Skeletal muscle tissue (tissue), 4 donors: ENCODE measurements around the gene ADK. TPM values are rescaled to one million over a fixed set of nuclear protein-coding genes. Genes with fewer than 3 reads are reported as not detected.
"Not testable (repeated sequence)": the region's sequence is repeated elsewhere in the genome, so short reads cannot be mapped to it uniquely, and the experiment has no call there.

Experiments used
- H3K27ac ChIP-seq: one replicate; pipeline ENCODE4 v1.7.0; 2013; ENCODE audit warnings: mild to moderate bottlenecking, low read depth, low read length, inconsistent platforms
- H3K27me3 ChIP-seq, 3 donors: one replicate each; pipeline ENCODE4 v1.7.0; 2013; ENCODE audit warnings: low read length in 3 of 3; ENCODE audit not compliant: control insufficient read depth in 3 of 3, insufficient read depth in 3 of 3
- H3K36me3 ChIP-seq, 3 donors: one replicate each; pipeline ENCODE4 v1.7.0; 2013; ENCODE audit warnings: low read length in 3 of 3; ENCODE audit not compliant: control insufficient read depth in 3 of 3, insufficient read depth in 3 of 3
- H3K4me1 ChIP-seq, 3 donors: one replicate each; pipeline ENCODE4 v1.7.0; 2013; ENCODE audit warnings: low read length in 3 of 3, mild to moderate bottlenecking in 3 of 3; ENCODE audit not compliant: control insufficient read depth in 3 of 3, insufficient read depth in 3 of 3
- H3K4me3 ChIP-seq, 3 donors: one replicate each; pipeline ENCODE4 v1.7.0; 2013; ENCODE audit warnings: low read length in 3 of 3
- H3K9ac ChIP-seq, 3 donors: one replicate each; pipeline ENCODE4 v1.7.0; 2013; ENCODE audit warnings: low read length in 3 of 3, mild to moderate bottlenecking in 3 of 3, moderate library complexity in 2 of 3, low read depth in 1 of 3
- H3K9me3 ChIP-seq, 3 donors: one replicate each; pipeline ENCODE4 v1.7.0; 2013; ENCODE audit warnings: low read length in 3 of 3; ENCODE audit not compliant: control insufficient read depth in 3 of 3
- total RNA-seq: library from RNA; depleted of rRNA; stranded (reverse); fragments of >200 nt; gene quantifications from one replicate; pipeline ENCODE4 v1.2.3, GENCODE V29; 2014
- donor health status: Osteomylitis.

Gene ADK
- total RNA-seq, 1 donor from 2014 or later = 28.2 TPM

- not testable (repeated sequence) for H3K27ac ChIP-seq, H3K9me3 ChIP-seq, H3K4me3 ChIP-seq, H3K27me3 ChIP-seq, H3K9ac ChIP-seq, H3K36me3 ChIP-seq, H3K4me1 ChIP-seq
Measured at GRCh38 chr10:74353021-74353420, 202.0 kb downstream of the ADK start.

DNA sequence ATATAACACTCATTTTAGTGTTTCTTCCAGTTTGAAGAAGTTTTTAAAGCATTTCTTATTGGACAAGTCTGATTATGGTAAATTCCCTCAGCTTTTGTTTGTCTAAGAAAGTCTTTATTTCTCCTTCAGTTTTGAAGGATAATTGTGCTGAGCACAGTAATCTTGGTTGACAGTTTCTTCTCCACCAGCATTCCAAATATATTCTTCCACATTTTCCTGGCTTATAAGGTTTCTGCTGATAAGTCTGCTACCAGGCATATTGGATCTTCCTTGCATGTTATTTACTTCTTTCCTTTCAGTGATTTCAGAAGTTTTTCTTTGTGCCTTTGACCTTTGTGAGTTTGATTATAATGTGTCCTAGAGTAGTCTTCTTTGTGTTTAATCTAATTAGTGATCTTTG, 210.7 kb downstream of the ADK start:
- Histone ChIP-seq H3K9ac (no peak overlapping the region), H3K4me3 (no peak overlapping the region), H3K27ac (no peak overlapping the region), H3K9me3 (peaks cover 0 to 6% (median 2%) of the 10 kb centered on the region in 3 donors), H3K27me3 (no peaks in the 10 kb centered on the region), H3K36me3 (peaks cover 0 to 9% (median 3%) of the 10 kb centered on the region in 3 donors), H3K4me1 (no peaks in the 10 kb centered on the region)

DNA sequence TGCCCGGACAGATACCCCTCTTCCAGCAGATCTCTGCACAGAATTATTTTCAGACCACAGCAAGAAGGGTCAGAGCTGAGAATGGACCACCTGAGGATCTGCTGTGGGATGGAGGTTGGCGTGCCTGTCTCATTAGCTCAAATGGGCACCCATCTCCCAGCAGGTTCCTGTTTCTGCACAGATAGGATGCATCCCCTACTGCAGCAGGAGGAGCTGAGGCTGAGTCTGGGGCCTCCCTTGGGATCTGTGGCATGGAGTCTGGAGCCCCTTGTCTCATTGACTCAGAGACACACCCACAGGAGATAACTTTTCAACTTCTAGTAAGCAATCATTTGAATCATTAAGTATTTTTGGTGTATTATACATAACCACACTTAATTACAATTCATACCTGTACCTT, 212.7 kb downstream of the ADK start:
- H3K9ac ChIP-seq = no peak overlapping the region
- no peak overlapping the region for H3K4me3 ChIP-seq
- H3K36me3 ChIP-seq = peaks cover 0 to 9% (median 3%) of the 10 kb centered on the region in 3 donors
- H3K4me1 ChIP-seq = no peaks in the 10 kb centered on the region
- H3K9me3 ChIP-seq = peaks cover 0 to 6% (median 2%) of the 10 kb centered on the region in 3 donors
- no peak overlapping the region for H3K27ac ChIP-seq
- H3K27me3 ChIP-seq = no peaks in the 10 kb centered on the region

GRCh38 chr10:74365109-74365508, 214.1 kb downstream of the ADK start:
- H3K27me3 ChIP-seq = no peaks in the 10 kb centered on the region
- H3K9me3 ChIP-seq = peaks cover 0 to 6% (median 0%) of the 10 kb centered on the region in 3 donors
- no peak overlapping the region for H3K4me3 ChIP-seq
- H3K9ac ChIP-seq = no peak overlapping the region
- peaks cover 0 to 9% (median 3%) of the 10 kb centered on the region in 3 donors for H3K36me3 ChIP-seq
- H3K4me1 ChIP-seq = no peaks in the 10 kb centered on the region
- H3K27ac ChIP-seq = no peak overlapping the region

DNA sequence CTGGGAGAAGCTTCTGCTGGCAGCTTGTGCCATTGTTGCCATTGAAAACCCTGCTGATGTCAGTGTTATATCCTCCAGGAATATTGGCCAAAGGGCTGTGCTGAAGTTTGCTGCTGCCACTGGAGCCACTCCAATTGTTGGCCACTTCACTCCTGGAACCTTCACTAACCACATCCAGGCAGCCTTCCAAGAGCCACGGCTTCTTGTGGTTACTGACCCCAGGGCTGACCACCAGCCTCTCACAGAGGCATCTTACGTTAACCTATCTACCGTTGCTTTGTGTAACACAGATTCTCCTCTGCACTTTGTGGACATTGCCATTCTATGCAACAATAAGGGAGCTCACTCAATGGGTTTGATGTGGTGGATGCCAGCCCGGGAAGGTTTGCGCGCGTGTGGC, 220.7 kb downstream of the ADK start:
- no peak overlapping the region for H3K4me3 ChIP-seq
- H3K27ac ChIP-seq = no peak overlapping the region
- peaks cover 0 to 5% (median 0%) of the 10 kb centered on the region in 3 donors for H3K36me3 ChIP-seq
- no peaks in the 10 kb centered on the region for H3K27me3 ChIP-seq
- H3K4me1 ChIP-seq = no peaks in the 10 kb centered on the region
- H3K9me3 ChIP-seq = no peaks in the 10 kb centered on the region
- H3K9ac ChIP-seq = no peak overlapping the region

GRCh38 chr10:74373059-74373458, 222.0 kb downstream of the ADK start:
- Histone ChIP-seq H3K27me3 (no peaks in the 10 kb centered on the region), H3K9ac (no peak overlapping the region), H3K27ac (no peak overlapping the region), H3K4me1 (no peaks in the 10 kb centered on the region), H3K9me3 (no peaks in the 10 kb centered on the region), H3K4me3 (no peak overlapping the region), H3K36me3 (peaks cover 0 to 5% (median 0%) of the 10 kb centered on the region in 3 donors)

- H3K27ac ChIP-seq = no peak overlapping the region
- H3K4me3 ChIP-seq = no peak overlapping the region
- no peak overlapping the region for H3K9ac ChIP-seq
- H3K36me3 ChIP-seq = no peaks in the 10 kb centered on the region
- H3K4me1 ChIP-seq = no peaks in the 10 kb centered on the region
- no peaks in the 10 kb centered on the region for H3K9me3 ChIP-seq
- H3K27me3 ChIP-seq = no peaks in the 10 kb centered on the region
Measured at GRCh38 chr10:74377476-74377875, 226.5 kb downstream of the ADK start.

DNA sequence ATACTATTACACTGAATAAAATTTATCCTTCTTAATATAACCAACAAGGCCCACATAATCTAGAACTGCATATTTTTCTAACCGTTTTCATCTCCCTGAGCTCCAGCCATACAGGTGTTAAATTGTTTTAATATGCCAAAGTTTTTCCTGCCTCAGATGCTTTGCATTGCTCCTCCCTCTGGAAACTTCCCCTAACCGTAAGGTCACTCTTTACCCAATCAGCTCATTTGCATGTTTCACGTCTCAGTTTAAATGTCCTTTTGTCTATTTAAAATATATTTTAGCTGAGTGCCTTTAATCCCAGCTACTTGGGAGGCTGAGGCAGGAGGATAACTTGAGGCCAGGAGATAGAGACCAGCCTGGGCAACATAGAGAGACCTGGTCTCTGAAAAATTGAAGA, 228.5 kb downstream of the ADK start:
- Histone ChIP-seq H3K9me3 (no peaks in the 10 kb centered on the region), H3K27me3 (no peaks in the 10 kb centered on the region), H3K36me3 (no peaks in the 10 kb centered on the region), H3K4me1 (no peaks in the 10 kb centered on the region), H3K27ac (no peak overlapping the region), H3K4me3 (no peak overlapping the region), H3K9ac (no peak overlapping the region)

DNA sequence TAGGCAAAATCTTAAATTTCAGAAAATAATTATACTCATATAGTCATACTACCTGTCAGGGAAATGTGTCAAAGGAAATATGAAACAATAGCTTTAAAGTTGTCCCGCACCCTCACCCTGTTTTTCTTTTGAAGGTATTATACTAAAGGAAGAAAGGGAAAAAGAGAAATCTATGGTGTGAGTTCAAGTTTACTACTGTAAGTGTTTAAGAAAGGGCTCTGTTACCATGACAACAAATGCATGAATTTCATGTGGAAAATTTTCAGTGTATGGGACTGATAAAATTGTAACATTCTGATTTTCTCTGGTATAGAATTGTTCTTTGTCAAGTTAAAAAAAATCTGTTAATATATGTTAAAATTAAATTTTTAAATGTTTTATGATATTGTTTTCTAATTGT, 229.8 kb downstream of the ADK start:
- Histone ChIP-seq H3K4me1 (no peaks in the 10 kb centered on the region), H3K9ac (no peak overlapping the region), H3K27ac (no peak overlapping the region), H3K4me3 (no peak overlapping the region), H3K9me3 (no peaks in the 10 kb centered on the region), H3K27me3 (no peaks in the 10 kb centered on the region), H3K36me3 (no peaks in the 10 kb centered on the region)

DNA sequence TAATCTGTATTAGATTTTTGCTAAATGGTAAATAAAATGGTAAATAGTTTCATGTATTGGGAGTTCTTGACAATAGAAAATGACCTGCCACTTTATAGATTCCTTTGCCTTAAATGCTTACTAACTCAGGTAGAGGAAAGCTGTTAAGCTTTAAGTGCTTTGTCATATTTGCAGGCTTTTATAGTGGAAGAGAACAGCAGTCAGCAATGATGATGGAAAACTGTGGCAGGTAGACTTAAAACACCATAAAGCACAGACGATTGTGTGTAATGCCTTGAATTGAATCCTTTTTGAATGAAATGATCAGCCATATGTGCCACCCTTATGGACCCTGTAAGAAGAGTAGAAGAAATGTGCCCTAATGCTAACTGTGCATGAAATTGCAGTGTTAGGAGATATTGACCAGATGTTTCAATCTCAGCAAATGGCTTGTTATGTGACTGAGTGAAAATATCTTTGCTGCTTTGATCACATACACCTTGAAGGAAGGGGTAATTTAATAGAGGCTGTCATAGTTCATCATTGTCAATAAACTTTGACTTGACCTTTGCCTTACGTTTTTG, 230.4 kb downstream of the ADK start:
- Histone ChIP-seq H3K27ac (no peak overlapping the region), H3K9me3 (no peaks in the 10 kb centered on the region), H3K36me3 (no peaks in the 10 kb centered on the region), H3K4me1 (no peaks in the 10 kb centered on the region), H3K9ac (no peak overlapping the region), H3K27me3 (no peaks in the 10 kb centered on the region), H3K4me3 (no peak overlapping the region)
